GM21529 (cell line): ENCODE measurements around the gene HBA2.
"Not testable (repeated sequence)": the region's sequence is repeated elsewhere in the genome, so short reads cannot be mapped to it uniquely, and the experiment has no call there.

Experiments used
- ATAC-seq: cut with Tn5 transposase; IDR thresholded peaks from one replicate; pipeline ENCODE4 v1.9.1; 2021; ENCODE audit not compliant: unreplicated experiment

The HBA2 gene

DNA sequence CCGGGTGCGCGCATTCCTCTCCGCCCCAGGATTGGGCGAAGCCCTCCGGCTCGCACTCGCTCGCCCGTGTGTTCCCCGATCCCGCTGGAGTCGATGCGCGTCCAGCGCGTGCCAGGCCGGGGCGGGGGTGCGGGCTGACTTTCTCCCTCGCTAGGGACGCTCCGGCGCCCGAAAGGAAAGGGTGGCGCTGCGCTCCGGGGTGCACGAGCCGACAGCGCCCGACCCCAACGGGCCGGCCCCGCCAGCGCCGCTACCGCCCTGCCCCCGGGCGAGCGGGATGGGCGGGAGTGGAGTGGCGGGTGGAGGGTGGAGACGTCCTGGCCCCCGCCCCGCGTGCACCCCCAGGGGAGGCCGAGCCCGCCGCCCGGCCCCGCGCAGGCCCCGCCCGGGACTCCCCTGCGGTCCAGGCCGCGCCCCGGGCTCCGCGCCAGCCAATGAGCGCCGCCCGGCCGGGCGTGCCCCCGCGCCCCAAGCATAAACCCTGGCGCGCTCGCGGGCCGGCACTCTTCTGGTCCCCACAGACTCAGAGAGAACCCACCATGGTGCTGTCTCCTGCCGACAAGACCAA, at the start of gene HBA2:
Gene HBA2 (plus strand): TSS at position 503 of the 568 bp plus-strand sequence. CDS start 37 bp downstream, at position 540.
- ATAC-seq: not testable (repeated sequence)

DNA sequence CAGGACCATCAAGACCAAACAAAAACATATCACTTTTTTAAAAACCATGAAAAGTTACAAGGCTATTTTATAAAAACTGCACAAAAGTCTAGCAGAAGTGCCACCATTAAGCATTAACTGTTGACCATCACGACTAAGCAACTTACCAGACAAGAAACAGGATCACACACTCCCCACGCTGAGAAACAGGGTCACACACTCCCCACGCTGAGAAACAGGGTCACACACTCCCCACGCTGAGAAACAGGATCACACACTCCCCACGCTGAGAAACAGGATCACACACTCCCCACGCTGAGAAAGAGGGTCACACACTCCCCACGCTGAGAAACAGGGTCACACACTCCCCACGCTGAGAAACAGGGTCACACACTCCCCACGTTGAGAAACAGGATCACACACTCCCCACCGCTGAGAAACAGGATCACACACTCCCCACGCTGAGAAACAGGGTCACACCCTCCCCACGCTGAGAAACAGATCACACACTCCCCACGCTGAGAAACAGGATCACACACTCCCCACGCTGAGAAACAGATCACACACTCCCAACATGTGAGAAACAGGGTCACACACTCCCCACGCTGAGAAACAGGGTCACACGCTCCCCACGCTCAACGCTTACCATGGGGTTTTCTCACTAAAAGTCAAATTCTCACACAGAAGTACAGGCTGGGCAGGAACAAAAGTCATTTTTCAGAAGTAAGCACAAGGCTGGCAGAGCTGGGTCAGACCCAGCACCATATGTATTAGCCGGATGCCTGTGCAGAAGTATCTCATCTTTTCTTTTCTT, 48.9 kb upstream of the HBA2 start:
- ATAC-seq: not testable (repeated sequence)

DNA sequence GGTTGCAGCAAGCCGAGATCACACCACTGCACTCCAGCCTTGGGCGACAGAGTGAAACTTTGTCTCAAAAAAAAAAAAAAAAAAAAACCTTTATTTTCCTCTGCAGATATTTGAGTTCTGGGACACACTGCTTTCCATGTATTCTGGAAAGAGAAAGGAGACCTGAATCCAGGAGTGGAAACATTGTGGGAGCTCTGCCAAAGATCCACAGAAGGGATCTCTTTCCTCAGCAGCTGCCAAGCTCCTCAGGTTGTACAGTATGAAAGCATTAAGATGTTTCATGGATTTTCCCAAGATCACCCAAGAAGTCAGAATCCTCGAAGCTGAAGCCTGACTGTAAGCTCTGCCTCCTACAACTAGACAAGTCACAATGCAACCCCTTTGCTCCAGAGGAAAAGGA, 47.7 kb upstream of the HBA2 start:
- ATAC-seq: no peak

DNA sequence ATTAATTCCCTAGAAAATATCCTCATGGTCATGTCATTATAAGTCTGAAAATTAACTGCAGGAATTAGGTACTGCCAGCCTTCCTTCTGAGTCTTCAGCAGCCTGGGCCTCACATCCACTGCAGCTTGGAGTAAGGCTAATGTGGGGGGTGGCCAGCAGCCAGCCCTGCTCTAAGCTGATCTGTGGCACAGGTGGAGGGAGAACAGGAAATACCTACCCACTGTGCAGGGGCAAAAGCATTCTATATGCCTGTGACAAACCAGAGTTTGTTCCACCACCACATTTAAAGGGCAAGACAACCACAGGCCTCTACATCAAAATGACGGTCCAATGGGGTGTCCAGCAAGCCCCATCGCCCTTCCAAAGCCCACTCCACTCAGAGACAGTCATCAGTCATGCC, 43.6 kb upstream of the HBA2 start:
- no peak for ATAC-seq

DNA sequence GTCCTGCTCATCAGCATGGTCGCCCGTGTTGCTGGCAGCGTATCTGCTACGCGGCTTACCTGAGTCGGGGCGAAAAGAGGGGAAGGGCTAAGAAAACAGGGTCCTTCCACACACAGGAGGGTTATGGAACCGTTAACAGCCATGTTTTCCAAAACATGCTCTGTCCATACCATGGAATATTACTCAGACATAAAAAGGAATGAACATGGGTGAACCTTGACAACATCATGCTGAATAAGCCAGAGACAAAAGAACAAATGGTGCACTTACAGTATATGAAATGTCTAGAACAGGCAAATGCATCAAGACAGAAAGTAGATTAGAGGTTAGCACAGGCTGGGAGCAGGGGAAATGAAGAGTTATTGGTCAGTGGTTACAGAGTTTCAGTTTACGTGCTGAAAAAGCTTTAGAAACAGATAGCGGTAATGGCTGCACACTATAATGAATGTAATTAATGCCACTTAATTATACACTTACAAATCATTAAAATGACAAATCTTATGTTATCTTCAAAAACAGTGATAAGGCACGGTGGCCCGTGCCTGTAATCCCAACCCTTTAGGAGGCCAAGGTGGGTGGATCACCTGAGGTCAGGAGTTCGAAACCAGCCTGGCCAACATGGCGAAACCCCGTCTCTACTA, 42.0 kb upstream of the HBA2 start:
- no peak for ATAC-seq

DNA sequence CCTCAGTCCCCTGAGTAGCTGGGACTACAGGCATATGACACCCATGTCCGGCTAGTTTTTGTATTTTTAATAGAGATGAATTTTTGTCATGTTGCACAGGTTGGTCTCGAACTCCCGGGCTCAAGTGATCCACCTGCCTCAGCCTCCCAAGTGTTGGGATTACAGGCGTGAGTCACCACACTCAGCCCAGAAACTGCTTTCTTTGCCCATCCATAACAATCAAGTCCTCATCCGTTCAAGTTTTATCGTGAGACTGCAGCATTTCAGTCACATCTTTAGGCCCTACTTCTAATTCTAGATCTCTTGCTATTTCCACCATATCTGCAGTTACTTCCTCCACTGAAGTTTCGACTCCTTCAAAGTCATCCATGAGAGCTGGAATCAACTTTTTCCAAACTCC, 40.6 kb upstream of the HBA2 start:
- ATAC-seq: no peak

DNA sequence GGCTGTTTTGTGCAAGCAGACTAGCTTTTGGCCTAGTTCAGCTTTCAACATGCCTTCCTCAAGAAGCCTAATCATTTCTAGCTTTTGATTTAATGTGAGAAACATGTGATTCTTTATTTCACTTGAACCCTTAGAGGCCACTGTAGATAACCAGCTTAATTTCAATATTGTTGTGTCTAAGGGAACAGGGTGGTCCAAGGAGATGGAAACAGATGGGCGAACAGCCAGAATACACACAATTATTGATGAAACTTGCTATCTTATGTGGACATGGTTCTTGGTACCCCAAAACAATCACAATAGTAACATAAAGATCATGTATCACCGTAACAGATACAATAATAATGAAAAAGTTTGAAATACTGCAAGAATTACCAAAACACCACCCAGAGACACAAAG, 39.0 kb upstream of the HBA2 start:
- no peak for ATAC-seq

DNA sequence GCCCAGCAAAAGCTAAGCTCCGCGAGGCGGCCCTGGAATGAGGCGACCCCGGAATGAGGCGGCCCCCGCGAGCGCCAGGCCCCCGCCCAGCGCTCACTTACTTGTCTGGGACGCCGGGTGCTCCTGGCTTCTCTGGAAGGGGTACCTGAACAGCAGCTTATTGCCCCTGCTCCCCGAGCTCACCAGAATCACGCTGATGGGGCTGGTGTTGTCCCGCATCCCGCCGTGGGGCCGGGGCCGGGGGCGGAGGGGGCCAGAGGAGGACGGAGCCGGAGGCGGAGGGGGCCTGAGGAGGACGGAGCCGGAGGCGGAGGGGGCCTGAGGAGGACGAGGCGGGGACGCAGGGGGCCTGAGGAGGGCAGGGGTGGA, 34.6 kb upstream of the HBA2 start:
- no peak for ATAC-seq

DNA sequence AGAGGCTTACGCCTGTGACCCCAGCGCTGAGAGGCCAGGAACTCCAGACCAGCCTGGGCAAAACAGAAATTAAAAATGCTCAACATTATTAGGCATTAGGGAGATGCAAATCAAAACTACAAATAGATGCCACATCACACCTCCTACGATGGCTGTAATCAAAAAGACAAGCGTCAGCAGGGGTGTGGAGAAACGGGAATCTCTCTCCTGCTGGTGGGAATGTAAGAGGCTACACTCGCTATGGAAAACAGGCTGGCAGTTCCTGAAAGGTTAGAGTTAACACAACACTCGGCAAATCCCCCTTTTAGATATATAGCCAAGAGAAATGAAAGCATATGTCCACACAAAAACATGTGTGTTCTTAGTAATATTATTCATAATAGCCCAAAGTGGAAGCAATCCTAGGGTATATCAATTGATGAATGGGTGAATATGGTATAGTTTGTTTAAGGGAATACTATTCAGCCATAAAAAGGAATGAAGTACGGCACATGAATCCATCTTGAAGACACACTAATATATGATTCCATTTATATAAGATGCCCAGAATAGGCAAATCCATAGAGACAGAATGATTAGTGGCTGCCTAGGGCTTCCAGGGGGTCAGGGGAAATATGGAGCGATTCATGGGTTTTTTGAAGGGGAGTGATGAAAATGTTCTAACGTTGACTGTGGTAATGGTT, 32.4 kb upstream of the HBA2 start:
- no peak for ATAC-seq

DNA sequence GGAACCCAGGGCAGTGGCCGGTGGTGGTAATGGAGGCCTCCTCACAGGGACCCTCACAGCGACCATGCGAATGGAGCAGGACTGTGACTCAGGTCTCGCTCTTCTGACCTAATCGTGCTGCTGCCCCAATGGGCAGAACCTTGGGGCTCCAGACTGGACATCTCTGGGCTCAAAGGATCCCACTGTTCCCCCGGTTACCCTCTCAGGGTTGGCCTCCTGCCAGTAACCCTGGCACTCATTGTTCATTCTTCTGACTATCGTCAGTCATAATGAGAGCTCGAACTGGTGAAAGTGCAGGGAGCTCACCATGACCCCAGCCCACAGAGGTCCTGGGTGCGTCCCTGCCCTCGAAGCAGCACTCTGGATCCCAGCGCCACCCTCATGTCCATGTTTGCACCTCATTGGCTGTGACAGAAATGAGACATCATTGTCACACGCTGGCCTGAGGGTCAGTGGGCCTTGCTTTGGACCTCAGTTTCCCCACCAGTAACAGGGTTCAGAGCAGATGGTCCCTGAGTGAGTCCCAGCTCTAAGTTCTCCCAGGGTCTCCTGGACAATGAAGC, 30.2 kb upstream of the HBA2 start:
- ATAC-seq: no peak

DNA sequence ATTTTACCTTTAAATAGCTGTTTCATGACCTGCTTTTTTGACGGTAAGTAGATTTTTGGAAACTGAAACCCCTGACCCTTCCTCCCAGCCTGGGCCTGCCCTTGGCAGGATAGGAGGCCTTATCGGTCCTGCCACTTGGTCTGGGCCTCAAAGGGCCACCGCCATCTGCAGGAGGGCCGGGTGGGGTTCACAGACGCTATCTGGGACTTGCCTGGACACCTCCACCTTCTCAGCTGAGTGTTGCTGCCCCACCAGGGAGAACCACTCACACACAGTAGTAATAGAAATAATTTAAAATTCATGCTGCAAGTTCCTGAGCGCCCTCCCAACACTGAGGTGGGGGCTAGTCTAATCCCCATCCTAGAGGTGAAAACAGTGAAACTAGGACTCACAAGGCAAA, 29.6 kb upstream of the HBA2 start:
- ATAC-seq: no peak

DNA sequence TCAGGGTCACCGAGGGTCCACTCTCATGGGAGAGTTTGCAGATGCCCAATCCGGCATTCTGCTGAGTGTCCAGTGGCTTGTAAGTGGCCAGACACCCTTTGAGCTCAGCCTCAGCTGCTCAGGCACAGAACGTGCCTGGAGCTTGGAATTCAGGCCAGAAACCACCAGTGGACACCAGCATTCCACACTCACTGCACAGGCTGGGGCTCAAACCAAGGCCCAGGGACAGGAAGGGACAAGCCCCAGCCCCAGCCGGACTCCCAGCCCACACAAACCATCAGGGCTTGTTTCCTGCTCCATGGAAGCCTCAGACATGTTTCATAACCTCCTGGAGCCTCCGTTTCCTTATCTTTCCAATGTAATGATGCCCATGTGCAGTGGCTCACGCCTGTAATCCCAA, 29.2 kb upstream of the HBA2 start:
- ATAC-seq: no peak

DNA sequence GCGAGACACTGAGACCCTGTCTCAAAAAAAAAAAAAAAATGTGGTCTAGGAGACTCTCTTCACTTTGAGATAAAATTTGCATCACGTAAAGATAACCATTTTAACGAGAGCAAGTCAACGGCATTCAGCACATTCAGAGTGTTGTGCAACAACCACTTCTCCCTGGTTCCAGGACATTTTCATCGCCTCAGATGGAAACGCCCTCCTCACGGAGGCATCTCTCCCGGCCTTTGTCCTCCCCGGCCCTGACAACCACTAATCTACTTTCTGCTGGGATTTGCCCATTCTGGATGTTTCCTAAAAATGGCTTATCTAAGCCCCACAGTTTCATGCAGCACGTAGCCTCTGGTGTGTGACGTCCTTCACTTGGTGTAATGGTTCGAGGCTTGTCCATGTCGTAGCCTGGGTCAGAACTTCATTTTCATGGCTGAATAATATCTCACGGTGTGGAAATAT, 27.9 kb upstream of the HBA2 start:
- ATAC-seq: no peak

DNA sequence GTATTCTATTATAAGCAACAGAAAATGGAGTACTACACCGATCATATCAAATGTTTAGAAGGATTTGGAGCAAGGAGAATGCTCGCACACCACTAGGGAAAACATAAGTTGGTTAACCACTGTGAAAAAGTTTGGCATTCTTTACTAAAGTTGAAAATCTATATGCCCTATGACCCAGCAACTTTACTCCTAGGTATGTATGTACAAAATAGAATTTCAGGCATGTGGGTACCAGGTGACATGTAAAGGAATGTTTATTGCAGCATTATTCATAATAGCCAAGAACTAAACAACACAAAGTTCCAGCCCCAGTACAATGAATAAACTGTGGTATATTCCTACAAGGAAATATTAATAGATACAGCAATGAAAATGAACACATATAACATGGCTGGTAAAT, 26.0 kb upstream of the HBA2 start:
- ATAC-seq: no peak

DNA sequence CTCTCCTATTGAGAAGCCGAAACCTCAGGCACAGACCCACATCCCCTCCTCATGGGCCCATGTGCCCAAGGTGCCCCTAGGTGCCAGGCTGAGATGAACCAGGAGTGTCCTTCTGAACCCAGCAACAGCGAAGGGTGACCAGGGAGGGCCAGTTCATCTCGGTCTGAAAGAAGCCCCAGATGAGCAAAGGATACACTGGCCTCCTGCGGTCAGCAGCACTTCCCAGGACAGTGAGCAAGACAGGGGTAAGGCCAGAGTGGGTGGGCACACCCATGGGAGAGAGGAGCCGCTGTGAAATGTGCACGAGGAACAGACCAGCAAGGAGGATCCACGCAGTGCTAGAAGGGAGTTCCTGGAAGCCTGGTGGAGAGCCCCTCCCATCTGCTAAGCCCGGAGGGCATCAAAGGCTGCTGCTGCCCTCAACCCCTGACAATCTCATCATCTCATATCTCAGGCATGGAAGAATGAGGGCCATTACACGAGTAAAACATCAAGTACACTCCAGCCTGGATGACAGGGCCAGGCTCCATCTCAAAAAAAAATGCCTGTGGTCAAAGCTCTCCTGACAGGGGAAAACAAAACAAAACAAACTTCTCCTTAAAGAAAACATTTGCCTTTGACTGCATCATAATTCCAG, 23.5 kb upstream of the HBA2 start:
- ATAC-seq: no peak

DNA sequence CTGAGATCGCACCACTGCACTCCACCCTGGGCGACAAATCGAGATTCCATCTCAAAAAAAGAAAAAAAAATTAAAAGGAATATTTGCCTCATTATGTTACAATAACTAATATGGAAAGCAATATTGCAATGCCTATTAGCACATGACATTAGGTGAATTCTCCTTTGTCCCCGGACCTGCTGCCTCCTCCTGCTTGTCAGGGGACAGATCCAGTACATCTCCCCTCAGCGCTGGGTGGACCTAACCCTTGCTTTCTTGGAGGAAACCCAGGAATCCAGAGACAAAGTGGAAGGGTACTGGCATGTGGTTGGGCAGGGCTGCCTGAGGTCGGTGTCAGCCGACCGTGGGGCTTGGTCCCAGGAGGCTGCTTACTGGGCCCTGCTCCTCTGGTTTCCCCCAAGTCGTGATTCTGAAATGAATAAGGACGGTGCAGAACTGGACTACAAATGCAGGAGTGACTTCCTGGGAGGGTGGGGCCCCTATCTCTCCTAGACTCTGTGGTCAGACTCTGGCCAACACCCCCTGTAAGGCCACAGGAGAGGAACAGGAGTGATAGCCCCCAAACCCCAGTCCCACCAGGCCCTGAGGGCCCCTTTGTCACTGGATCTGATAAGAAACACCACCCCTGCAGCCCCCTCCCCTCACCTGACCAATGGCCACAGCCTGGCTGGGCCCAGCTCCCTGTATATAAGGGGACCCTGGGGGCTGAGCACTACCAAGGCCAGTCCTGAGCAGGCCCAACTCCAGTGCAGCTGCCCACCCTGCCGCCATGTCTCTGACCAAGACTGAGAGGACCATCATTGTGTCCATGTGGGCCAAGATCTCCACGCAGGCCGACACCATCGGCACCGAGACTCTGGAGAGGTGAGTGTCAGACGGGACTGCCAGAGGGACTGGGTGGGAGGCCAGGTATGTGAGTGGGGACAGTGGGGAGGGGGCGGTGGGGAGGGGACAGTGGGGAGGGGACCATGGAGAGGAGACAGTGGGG, 20.2 kb upstream of the HBA2 start, which contains the start of gene HBZ:
Gene HBZ (plus strand): TSS at position 504 of the 988 bp plus-strand sequence. CDS start 266 bp downstream, at position 770.
- no peak for ATAC-seq

DNA sequence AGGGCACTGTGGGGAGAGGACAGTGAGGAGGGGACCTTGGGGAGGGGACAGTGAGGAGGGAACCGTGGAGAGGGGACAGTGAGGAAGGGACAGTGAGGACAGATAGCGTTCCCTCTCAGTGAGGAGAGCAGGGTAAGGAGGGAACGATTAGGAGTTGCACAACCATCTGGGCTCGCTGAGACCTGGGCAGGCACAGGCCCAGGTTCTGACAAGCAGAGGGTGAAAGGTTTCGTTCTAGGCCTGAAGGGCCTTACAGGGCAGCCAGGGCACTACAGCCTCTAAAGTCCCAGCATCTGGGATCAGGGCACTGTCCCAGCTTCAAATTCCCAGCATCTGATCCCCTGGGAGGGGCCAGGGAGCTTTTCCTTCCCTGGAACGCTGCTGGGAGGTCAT, 19.6 kb upstream of the HBA2 start:
- not testable (repeated sequence) for ATAC-seq

DNA sequence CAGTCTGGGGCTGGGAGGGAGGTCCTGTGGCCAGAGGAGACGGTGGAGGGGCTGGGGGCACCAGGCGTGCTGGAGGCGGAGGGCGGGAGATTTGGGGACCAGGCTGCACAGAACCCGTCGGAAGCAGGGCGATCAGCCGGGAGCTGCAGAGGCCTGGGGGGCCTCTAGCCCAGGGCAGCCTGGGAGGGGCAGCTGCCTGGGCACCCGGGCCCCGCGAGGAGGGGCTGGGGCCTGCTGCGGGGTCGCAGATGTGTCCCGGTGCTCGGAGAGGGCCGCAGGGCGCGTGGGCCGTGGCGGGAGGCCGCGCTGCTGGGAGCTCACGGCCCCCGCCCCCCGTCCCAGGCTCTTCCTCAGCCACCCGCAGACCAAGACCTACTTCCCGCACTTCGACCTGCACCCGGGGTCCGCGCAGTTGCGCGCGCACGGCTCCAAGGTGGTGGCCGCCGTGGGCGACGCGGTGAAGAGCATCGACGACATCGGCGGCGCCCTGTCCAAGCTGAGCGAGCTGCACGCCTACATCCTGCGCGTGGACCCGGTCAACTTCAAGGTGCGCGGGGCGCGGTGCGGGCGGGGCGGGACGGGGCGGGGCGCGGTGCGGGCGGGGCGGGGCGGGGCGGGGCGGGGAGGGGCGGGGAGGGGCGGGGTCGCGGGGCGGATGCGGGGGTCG, 19.0 kb upstream of the HBA2 start:
- not testable (repeated sequence) for ATAC-seq
